ENCODE results near the gene GP5.

DNA sequence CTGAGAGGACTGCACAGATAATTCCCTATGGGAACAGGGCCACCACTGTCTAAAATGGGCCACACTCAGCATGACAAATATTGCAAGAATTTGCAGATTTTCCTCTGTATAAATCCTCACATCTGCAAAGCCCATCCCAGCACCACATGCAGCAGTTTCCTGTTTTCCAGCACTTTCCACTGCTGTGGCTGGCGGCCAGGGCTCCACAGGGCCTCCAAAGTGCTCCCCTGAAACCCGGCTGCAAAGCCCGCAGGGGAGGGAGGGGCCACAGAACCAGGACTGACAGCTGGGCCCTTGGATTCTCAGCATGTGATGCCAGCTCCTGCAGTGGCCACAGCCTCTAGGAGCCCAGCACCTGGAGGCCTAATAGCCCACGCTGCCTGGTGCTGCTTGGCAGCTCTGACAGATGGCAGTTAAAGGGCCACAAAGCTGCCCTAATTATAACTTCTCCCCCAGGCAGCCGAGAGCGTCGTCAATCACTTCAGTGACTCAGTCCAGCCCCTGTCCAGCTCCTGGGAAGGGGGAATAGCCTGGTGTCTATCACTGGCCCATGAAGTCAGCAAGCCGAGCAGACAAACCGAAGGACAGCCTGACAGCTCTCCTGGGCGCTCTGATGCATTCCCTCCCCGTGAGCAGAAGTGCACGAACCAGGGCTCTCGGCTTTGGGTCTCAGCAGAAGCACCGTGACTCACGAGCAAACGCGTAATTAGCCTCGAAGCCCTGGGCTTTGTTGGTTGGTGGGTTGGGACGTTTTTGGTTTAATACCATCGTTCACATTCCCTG lies 34.2 kb downstream of the GP5 start:
- TF ChIP-seq TAF15 (IDR thresholded peaks at IDR 0.05; ENCODE audit: low read depth, low read length) (no peak), THAP7 (CRISPR knock-in tag; IDR thresholded peaks at IDR 0.05) (no peak), BACH1 (tag; IDR thresholded peaks at IDR 0.05) (no peak), PREB (CRISPR knock-in tag; IDR thresholded peaks at IDR 0.05) (no peak), TEAD4 (IDR thresholded peaks at IDR 0.05; ENCODE audit: low read length) (no peak), TEAD4 (CRISPR knock-in tag; IDR thresholded peaks at IDR 0.05; ENCODE audit: borderline replicate concordance) (no peak), CREB3 (tag; conservative IDR thresholded peaks at IDR 0.05; ENCODE audit: low read depth) (no peak), DNMT1 (IDR thresholded peaks at IDR 0.05) (no peak)
- TF ChIP-seq, protein P1, sequence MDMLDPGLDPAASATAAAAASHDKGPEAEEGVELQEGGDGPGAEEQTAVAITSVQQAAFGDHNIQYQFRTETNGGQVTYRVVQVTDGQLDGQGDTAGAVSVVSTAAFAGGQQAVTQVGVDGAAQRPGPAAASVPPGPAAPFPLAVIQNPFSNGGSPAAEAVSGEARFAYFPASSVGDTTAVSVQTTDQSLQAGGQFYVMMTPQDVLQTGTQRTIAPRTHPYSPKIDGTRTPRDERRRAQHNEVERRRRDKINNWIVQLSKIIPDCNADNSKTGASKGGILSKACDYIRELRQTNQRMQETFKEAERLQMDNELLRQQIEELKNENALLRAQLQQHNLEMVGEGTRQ (CRISPR knock-in tag; IDR thresholded peaks at IDR 0.05): no peak
- TF ChIP-seq, protein P2, sequence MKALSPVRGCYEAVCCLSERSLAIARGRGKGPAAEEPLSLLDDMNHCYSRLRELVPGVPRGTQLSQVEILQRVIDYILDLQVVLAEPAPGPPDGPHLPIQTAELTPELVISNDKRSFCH (CRISPR knock-in tag; IDR thresholded peaks at IDR 0.05): no peak
- TF ChIP-seq, protein P2 (tag; IDR thresholded peaks at IDR 0.05): no peak

Measured in K562 (cell line).